Measurements from ENCODE around the gene KIFAP3. TPM values are rescaled to one million over a fixed set of nuclear protein-coding genes. Genes with fewer than 3 reads are reported as not detected.

The KIFAP3 gene
- total RNA-seq, 1 donor from 2014 or later: 55.9 TPM

DNA sequence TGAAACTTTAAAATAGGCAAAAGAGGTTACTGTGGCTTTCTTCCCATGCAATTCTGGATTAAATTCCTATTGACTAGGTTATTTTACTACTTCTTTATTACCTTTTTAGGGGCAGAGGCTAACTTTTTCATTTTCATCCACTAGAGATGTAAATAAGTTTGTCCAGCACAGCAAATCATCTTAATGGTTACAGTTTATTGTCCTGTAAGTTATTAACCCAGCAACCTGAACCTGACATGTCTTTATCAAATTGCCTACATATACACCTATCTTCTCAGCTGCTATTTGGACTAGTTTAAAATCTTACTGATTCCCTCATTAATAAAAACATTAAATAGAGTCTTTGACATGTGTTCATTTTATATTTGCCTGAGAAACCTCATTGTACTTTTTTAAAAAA, 173.9 kb downstream of the KIFAP3 start:
- Histone ChIP-seq H3K27me3 (ENCODE audit: low read depth) (peaks cover 41% of the 10 kb centered on the region), H3K4me3 (no peak overlapping the region), H3K27ac (replicated peaks) (no peak overlapping the region), H3K36me3 (no peaks in the 10 kb centered on the region), H3K4me1 (no peaks in the 10 kb centered on the region), H3K9me3 (replicated peaks) (no peaks in the 10 kb centered on the region)
- intact Hi-C loops (cut with micrococcal nuclease): no loop called here
- DNase-seq: no peak
- TF ChIP-seq, protein P1, sequence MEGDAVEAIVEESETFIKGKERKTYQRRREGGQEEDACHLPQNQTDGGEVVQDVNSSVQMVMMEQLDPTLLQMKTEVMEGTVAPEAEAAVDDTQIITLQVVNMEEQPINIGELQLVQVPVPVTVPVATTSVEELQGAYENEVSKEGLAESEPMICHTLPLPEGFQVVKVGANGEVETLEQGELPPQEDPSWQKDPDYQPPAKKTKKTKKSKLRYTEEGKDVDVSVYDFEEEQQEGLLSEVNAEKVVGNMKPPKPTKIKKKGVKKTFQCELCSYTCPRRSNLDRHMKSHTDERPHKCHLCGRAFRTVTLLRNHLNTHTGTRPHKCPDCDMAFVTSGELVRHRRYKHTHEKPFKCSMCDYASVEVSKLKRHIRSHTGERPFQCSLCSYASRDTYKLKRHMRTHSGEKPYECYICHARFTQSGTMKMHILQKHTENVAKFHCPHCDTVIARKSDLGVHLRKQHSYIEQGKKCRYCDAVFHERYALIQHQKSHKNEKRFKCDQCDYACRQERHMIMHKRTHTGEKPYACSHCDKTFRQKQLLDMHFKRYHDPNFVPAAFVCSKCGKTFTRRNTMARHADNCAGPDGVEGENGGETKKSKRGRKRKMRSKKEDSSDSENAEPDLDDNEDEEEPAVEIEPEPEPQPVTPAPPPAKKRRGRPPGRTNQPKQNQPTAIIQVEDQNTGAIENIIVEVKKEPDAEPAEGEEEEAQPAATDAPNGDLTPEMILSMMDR (IDR thresholded peaks at IDR 0.05; ENCODE audit: borderline replicate concordance): no peak

- TF ChIP-seq, protein P1 (IDR thresholded peaks at IDR 0.05; ENCODE audit: borderline replicate concordance): no peak
- intact Hi-C loops (cut with micrococcal nuclease): no loop called here
- no peaks in the 10 kb centered on the region for H3K36me3 ChIP-seq
- no peak overlapping the region for H3K4me3 ChIP-seq
- peaks cover 2% of the 10 kb centered on the region for H3K4me1 ChIP-seq
- DNase-seq: no peak
- no peak overlapping the region for H3K27ac ChIP-seq (replicated peaks)
- H3K27me3 ChIP-seq (ENCODE audit: low read depth): peaks cover 41% of the 10 kb centered on the region
- no peaks in the 10 kb centered on the region for H3K9me3 ChIP-seq (replicated peaks)
Observed at GRCh38 chr1:169899519-169900217, 174.8 kb downstream of the KIFAP3 start.

GRCh38 chr1:169896013-169896412, 178.5 kb downstream of the KIFAP3 start:
- H3K4me3 ChIP-seq: no peak overlapping the region
- intact Hi-C loops (cut with micrococcal nuclease): no loop called here
- no peak overlapping the region for H3K27ac ChIP-seq (replicated peaks)
- peaks cover 19% of the 10 kb centered on the region for H3K27me3 ChIP-seq (ENCODE audit: low read depth)
- TF ChIP-seq, protein P1 (IDR thresholded peaks at IDR 0.05; ENCODE audit: borderline replicate concordance): no peak
- peaks cover 28% of the 10 kb centered on the region for H3K4me1 ChIP-seq
- H3K9me3 ChIP-seq (replicated peaks): no peaks in the 10 kb centered on the region
- no peak for DNase-seq
- H3K36me3 ChIP-seq: no peaks in the 10 kb centered on the region

DNA sequence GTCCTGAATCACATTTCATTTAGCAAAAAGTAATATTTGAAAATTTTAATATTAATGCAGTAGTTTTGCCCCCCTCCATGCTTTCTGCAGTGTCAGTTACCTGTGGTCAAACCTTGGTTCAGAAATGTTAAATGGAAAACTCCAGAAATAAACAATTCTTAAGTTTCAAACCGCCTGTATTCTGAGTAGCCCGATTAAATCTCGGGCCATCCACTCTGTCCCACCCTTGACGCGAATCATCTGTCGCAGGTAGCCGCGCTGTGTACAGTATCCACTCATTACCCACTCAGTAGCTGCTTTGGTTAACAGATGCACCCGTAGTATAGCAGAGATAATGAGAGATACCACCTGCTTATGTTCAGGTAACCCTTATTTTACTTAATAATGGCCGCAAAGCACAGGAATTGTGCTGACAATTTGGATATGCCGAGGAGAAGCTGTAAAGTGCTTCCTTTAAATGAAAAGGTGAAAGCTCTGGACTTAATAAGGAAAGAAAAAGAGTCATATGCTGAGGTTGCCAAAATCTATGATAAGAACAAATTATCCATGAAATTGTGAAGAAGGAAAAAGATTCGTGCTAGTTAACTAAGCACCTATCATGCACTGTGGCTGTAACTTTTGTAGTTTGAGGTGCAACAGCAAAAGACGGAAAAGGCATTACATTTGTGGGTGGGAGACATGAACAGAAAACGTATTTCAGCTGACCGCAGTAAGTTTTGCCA, 179.9 kb downstream of the KIFAP3 start:
- TF ChIP-seq, protein P1 (IDR thresholded peaks at IDR 0.05; ENCODE audit: borderline replicate concordance): no peak
- H3K4me3 ChIP-seq: peak overlapping the region; percentile 97
- H3K9me3 ChIP-seq (replicated peaks): no peaks in the 10 kb centered on the region
- H3K4me1 ChIP-seq: peaks cover 32% of the 10 kb centered on the region
- no peaks in the 10 kb centered on the region for H3K36me3 ChIP-seq
- DNase-seq: no peak
- peak overlapping the region; percentile 99 for H3K27ac ChIP-seq (replicated peaks)
- intact Hi-C loops (cut with micrococcal nuclease): no loop called here
- H3K27me3 ChIP-seq (ENCODE audit: low read depth): peaks cover 11% of the 10 kb centered on the region

- Histone ChIP-seq H3K36me3 (no peaks in the 10 kb centered on the region), H3K4me3 (peak within 1 kb of the TSS; percentile 97), H3K27ac (replicated peaks) (peak within 1 kb of the TSS; percentile 99), H3K4me1 (peaks cover 34% of the 10 kb centered on the region), H3K27me3 (ENCODE audit: low read depth) (peaks cover 10% of the 10 kb centered on the region), H3K9me3 (replicated peaks) (no peaks in the 10 kb centered on the region)
- DNase-seq: peak; percentile 93
- TF ChIP-seq, protein P1 (IDR thresholded peaks at IDR 0.05; ENCODE audit: borderline replicate concordance): peak; percentile 20
- intact Hi-C loops (cut with micrococcal nuclease): no loop called here
Observed at GRCh38 chr1:169893645-169894423, 180.7 kb downstream of the KIFAP3 start, which contains the start of gene SCYL3. Gene SCYL3, minus strand, starts transcription at chr1:169893896. Its CDS starts 5,056 bp downstream, at chr1:169888840.

Data from left ventricle myocardium inferior (tissue), 1 donor.